ENCODE data around the gene FKBP5.
"Not testable (repeated sequence)": the region's sequence is repeated elsewhere in the genome, so short reads cannot be mapped to it uniquely, and the experiment has no call there.

Gene FKBP5

GRCh38 chr6:35723587-35723986, 34.9 kb upstream of the FKBP5 start:
- DNase-seq, result no peak

GRCh38 chr6:35722121-35722761, 33.5 kb upstream of the FKBP5 start:
- DNase-seq, result no peak

- peak; percentile 49 to 65 for DNase-seq
These were observed 31.4 kb upstream of the FKBP5 start for GRCh38 chr6:35719830-35720733.

GRCh38 chr6:35719404-35719829, 30.7 kb upstream of the FKBP5 start:
- DNase-seq, result no peak

GRCh38 chr6:35718911-35719381, 30.2 kb upstream of the FKBP5 start:
- DNase-seq, result no peak

- no peak for DNase-seq
These were observed 29.6 kb upstream of the FKBP5 start for GRCh38 chr6:35718375-35718736.

- DNase-seq, result no peak
These were observed 29.0 kb upstream of the FKBP5 start for GRCh38 chr6:35717449-35718374.

GRCh38 chr6:35716798-35717197, 28.1 kb upstream of the FKBP5 start:
- no peak for DNase-seq

GRCh38 chr6:35713006-35713767, 24.5 kb upstream of the FKBP5 start:
- DNase-seq, result no peak

GRCh38 chr6:35711731-35712130, 23.0 kb upstream of the FKBP5 start:
- DNase-seq, result no peak

GRCh38 chr6:35710241-35710847, 21.6 kb upstream of the FKBP5 start:
- DNase-seq, result no peak

- no peak for DNase-seq
These were observed 19.9 kb upstream of the FKBP5 start for GRCh38 chr6:35708585-35708984.

- DNase-seq, result no peak
These were observed 19.1 kb upstream of the FKBP5 start for GRCh38 chr6:35707714-35708407.

- peak; percentile 95 to 96 for DNase-seq
These were observed 17.8 kb upstream of the FKBP5 start for GRCh38 chr6:35706468-35706867.

GRCh38 chr6:35703554-35703953, 14.8 kb upstream of the FKBP5 start:
- no peak for DNase-seq

- DNase-seq, result no peak
These were observed 10.1 kb upstream of the FKBP5 start for GRCh38 chr6:35698858-35699257.

- DNase-seq, result not testable (repeated sequence)
These were observed 9.7 kb upstream of the FKBP5 start for GRCh38 chr6:35698430-35698829.

- no peak for DNase-seq
These were observed 5.7 kb upstream of the FKBP5 start for GRCh38 chr6:35694462-35694861.

GRCh38 chr6:35691027-35691824, 2.5 kb upstream of the FKBP5 start:
- DNase-seq, result peak; percentile 91

GRCh38 chr6:35690484-35690883, 1.8 kb upstream of the FKBP5 start:
- no peak for DNase-seq

All from AML-193 (cell line).